Measurements from ENCODE around the gene THOC2. TPM values are rescaled to one million over a fixed set of nuclear protein-coding genes. Genes with fewer than 3 reads are reported as not detected.
"Not testable (repeated sequence)": the region's sequence is repeated elsewhere in the genome, so short reads cannot be mapped to it uniquely, and the experiment has no call there.

THOC2 gene, protein sequence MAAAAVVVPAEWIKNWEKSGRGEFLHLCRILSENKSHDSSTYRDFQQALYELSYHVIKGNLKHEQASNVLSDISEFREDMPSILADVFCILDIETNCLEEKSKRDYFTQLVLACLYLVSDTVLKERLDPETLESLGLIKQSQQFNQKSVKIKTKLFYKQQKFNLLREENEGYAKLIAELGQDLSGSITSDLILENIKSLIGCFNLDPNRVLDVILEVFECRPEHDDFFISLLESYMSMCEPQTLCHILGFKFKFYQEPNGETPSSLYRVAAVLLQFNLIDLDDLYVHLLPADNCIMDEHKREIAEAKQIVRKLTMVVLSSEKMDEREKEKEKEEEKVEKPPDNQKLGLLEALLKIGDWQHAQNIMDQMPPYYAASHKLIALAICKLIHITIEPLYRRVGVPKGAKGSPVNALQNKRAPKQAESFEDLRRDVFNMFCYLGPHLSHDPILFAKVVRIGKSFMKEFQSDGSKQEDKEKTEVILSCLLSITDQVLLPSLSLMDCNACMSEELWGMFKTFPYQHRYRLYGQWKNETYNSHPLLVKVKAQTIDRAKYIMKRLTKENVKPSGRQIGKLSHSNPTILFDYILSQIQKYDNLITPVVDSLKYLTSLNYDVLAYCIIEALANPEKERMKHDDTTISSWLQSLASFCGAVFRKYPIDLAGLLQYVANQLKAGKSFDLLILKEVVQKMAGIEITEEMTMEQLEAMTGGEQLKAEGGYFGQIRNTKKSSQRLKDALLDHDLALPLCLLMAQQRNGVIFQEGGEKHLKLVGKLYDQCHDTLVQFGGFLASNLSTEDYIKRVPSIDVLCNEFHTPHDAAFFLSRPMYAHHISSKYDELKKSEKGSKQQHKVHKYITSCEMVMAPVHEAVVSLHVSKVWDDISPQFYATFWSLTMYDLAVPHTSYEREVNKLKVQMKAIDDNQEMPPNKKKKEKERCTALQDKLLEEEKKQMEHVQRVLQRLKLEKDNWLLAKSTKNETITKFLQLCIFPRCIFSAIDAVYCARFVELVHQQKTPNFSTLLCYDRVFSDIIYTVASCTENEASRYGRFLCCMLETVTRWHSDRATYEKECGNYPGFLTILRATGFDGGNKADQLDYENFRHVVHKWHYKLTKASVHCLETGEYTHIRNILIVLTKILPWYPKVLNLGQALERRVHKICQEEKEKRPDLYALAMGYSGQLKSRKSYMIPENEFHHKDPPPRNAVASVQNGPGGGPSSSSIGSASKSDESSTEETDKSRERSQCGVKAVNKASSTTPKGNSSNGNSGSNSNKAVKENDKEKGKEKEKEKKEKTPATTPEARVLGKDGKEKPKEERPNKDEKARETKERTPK (N-terminal part only)
- total RNA-seq = 100 to 1,000 TPM in 3 of 4 donors, 10 to 100 TPM in 1; 84.5 to 139 (median 123) TPM

DNA sequence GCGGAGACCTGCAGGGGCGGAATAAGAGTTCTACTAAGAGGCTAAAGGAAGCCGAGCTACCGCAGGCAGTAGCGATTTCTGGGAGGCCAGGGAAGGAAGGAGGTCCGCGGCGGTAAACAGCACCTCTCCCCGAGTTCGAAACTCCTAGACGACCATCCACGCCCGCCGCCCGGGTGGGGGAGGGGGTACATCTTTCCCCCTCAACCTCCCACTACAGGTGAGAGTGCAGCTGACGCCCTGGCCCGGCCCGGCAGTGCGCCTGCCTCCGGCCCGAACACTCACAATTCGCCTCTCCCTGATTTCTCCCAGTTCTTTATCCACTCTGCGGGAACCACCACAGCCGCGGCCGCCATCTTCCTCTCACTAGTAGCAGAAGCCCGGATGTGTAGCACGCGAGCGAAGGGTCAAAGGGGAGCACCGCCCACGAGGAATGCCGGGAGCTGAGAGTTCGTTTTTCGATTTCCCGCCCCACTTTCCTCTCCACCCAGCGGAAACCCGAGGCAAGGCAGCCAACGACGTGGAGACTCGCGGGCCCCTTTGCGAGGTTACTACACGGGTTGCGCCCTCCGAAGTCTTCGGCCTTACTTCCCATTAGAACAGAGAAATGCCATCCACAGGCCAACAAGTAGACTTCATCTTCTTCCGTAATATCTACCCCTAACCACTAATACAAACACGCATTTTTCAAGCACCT is at the start of gene THOC2:
THOC2 (minus strand) TSS at position 383 of the 694 bp plus-strand sequence; CDS start at position 353, 30 bp downstream.
- WGBS, 2 donors (ENCODE audit: low coverage in 1 of 2) = 0% methylated on average over 1 of the region's 49 CpGs; no CpG with 5 or more reads in 1 of the 2 donors
- Histone ChIP-seq H3K27me3 (no peaks in the 10 kb centered on the region), H3K36me3 (no peaks in the 10 kb centered on the region), H3K27ac (peak within 1 kb of the TSS; percentile 72 to 87 (median 84)), H3K4me3 (peak within 1 kb of the TSS; percentile 76 to 90), H3K4me1 (peaks cover 0 to 34% (median 7%) of the 10 kb centered on the region in 3 donors), H3K9me3 (no peaks in the 10 kb centered on the region)
- peak; percentile 38 for TF ChIP-seq POLR2AphosphoS5 (IDR thresholded peaks at IDR 0.05)
- TF ChIP-seq, protein P1, sequence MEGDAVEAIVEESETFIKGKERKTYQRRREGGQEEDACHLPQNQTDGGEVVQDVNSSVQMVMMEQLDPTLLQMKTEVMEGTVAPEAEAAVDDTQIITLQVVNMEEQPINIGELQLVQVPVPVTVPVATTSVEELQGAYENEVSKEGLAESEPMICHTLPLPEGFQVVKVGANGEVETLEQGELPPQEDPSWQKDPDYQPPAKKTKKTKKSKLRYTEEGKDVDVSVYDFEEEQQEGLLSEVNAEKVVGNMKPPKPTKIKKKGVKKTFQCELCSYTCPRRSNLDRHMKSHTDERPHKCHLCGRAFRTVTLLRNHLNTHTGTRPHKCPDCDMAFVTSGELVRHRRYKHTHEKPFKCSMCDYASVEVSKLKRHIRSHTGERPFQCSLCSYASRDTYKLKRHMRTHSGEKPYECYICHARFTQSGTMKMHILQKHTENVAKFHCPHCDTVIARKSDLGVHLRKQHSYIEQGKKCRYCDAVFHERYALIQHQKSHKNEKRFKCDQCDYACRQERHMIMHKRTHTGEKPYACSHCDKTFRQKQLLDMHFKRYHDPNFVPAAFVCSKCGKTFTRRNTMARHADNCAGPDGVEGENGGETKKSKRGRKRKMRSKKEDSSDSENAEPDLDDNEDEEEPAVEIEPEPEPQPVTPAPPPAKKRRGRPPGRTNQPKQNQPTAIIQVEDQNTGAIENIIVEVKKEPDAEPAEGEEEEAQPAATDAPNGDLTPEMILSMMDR (IDR thresholded peaks at IDR 0.05) = peak in 3 of 4 experiments; percentile 44 to 64 (median 45)
- TF ChIP-seq POLR2A (IDR thresholded peaks at IDR 0.05) = peak; percentile 7 to 11
- no peak for TF ChIP-seq EP300 (IDR thresholded peaks at IDR 0.05)
- ATAC-seq = peak; percentile 95

DNA sequence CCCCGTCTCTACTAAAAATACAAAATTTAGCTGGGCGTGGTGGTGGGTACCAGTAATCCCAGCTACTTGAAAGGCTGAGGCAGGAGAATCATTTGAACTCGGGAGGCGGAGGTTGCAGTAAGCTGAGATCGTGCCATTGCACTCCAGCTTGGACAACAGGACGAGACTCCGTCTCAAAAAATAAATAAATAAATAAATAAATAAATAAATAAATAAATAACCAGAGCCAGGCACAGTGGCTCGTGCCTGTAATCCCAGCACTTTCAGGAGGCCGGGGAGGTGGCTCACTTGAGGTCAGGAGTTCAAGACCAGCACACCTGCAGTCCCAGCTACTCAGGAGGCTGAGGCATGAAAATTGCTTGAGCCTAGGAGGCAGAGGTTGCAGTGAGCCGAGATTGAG is 48.9 kb upstream of the THOC2 start:
- H3K4me3 ChIP-seq, H3K27me3 ChIP-seq, H3K4me1 ChIP-seq, H3K9me3 ChIP-seq, H3K27ac ChIP-seq, ATAC-seq, H3K36me3 ChIP-seq: not testable (repeated sequence)
- WGBS, 2 donors (ENCODE audit: low coverage in 1 of 2) = 100% methylated on average over 6 of the region's 10 CpGs; no CpG with 5 or more reads in 1 of the 2 donors

DNA sequence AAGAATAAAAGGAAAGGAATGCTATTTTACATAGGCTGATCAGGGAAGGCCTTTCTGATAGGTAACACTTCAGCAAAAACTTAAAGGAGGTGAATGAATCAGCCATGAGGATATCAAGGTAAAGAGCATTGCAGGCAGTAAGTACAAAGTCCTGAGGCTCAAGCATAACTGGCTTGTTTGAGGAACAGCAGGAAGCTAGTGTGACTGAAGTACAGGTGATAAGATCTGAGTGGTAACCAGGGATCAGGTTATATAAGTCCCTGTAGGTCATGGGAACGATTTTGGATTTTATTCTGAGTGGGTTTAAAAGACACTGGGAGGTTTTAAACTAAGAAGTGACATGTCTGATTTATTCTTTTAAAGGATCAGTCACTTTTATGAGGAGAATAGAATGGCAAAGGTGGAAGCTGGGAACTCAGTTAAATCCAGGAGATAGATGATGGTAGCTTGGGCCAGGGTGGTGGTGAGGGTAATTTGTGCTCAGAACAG is 47.1 kb upstream of the THOC2 start:
- TF ChIP-seq, protein P1 (IDR thresholded peaks at IDR 0.05) = no peak
- TF ChIP-seq POLR2A (IDR thresholded peaks at IDR 0.05) (no peak), EP300 (IDR thresholded peaks at IDR 0.05) (no peak), POLR2AphosphoS5 (IDR thresholded peaks at IDR 0.05) (no peak)
- Histone ChIP-seq H3K4me1 (no peaks in the 10 kb centered on the region), H3K27ac (no peak overlapping the region), H3K27me3 (no peaks in the 10 kb centered on the region), H3K9me3 (no peaks in the 10 kb centered on the region), H3K4me3 (no peak overlapping the region), H3K36me3 (no peaks in the 10 kb centered on the region)
- no peak for ATAC-seq
- 8 to 25% methylated on average over 1 of the region's 1 CpG for WGBS, 2 donors (ENCODE audit: low coverage in 1 of 2)

DNA sequence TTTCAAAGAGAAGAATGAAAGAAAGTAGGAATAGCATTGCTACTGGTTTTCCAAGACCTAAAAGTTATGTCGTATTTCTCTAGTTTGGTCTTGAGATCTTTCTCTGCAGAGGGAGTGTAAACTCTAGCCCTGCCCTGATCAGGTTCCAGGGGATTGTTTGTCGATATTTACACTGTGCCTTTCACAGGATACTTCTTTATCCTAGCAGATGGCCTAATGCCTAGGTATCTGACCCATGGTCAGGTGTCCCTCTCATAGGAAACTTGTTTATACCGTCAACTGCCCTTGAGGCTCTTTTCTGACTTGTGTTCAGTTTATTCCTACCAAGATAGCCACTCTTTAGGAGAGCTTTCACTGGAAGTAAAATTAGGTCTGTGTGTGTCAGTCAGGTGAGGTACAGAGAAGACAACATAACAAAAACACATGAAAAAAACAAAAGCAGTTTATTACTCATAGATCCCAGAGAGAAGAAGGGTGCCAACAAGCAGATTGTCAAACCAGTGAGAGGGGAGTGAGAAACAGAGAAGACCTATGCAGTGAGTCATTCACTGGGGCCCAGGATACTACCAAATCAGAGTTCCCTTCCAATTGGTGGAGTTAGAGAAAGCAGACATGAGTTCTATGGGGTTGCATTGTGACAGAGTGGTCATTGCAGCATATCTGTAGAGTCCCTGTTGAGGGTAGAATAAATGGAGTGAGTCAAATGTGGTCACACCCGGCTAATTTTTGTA is 40.6 kb upstream of the THOC2 start:
- H3K4me3 ChIP-seq = no peak overlapping the region
- WGBS, 2 donors (ENCODE audit: low coverage in 1 of 2) = 72 to 100% methylated on average over 1 to 3 of the region's 4 CpGs
- no peaks in the 10 kb centered on the region for H3K36me3 ChIP-seq
- H3K27me3 ChIP-seq = no peaks in the 10 kb centered on the region
- TF ChIP-seq EP300 (IDR thresholded peaks at IDR 0.05) (no peak), POLR2AphosphoS5 (IDR thresholded peaks at IDR 0.05) (no peak), POLR2A (IDR thresholded peaks at IDR 0.05) (no peak)
- TF ChIP-seq, protein P1 (IDR thresholded peaks at IDR 0.05) = no peak
- H3K4me1 ChIP-seq = no peaks in the 10 kb centered on the region
- no peak overlapping the region for H3K27ac ChIP-seq
- H3K9me3 ChIP-seq = no peaks in the 10 kb centered on the region
- ATAC-seq = no peak
